ENCODE measurements around the gene COPS7B. TPM values are rescaled to one million over a fixed set of nuclear protein-coding genes. Genes with fewer than 3 reads are reported as not detected.

The COPS7B gene
- total and polyA plus RNA-seq, 2 of the 8 experiments (the other 6 are each of a cell fraction or from before 2014, with no cell fraction given) = 62.2 to 72.1 TPM

- Histone ChIP-seq H2BK20ac (ENCODE audit: low read length) (no peak overlapping the region), H2AK5ac (ENCODE audit: low read depth, low read length) (no peak overlapping the region), H3K14ac (ENCODE audit: insufficient read length) (no peak overlapping the region), H3K27me3 (replicated peaks in 1 of 4; ENCODE audit: control insufficient read depth in 3 of 4, extremely low read depth in 1 of 4, insufficient read depth in 3 of 4, low read length in 3 of 4) (no peaks in the 10 kb centered on the region), H3K4me2 (ENCODE audit: insufficient read depth in 1 of 2, low read depth in 2 of 2, low read length in 2 of 2) (no peak overlapping the region), H3K18ac (ENCODE audit: extremely low read depth, low read length) (no peak overlapping the region), H3K23ac (ENCODE audit: insufficient read length) (no peak overlapping the region), H3K36me3 (ENCODE audit: control insufficient read depth in 2 of 4, insufficient read depth in 4 of 4, low read length in 3 of 4) (peaks cover 1 to 41% (median 18%) of the 10 kb centered on the region in 4 experiments), H4K5ac (ENCODE audit: insufficient read length, low read depth, low read length) (no peak overlapping the region), H4K91ac (replicated peaks; ENCODE audit: insufficient read length, low read length) (no peak overlapping the region), H3K23me2 (ENCODE audit: low read depth, low read length) (no peaks in the 10 kb centered on the region; the same call in 1 of the 2 replicates), H3K56ac (replicated peaks; ENCODE audit: insufficient read length, low read depth, low read length) (no peak overlapping the region), H2BK12ac (ENCODE audit: low read depth, low read length) (no peak overlapping the region), H3K4me3 (ENCODE audit: extremely low read depth in 1 of 4, insufficient read depth in 2 of 4, low read depth in 3 of 4, low read length in 4 of 4) (no peak overlapping the region), H3K79me1 (ENCODE audit: low read depth, low read length) (peaks cover 6% of the 10 kb centered on the region; the same call in 1 of the 2 replicates), H3K4ac (replicated peaks; ENCODE audit: insufficient read length, low read depth, low read length) (no peak overlapping the region), H4K8ac (ENCODE audit: extremely low read depth, insufficient read depth, low read length) (no peak overlapping the region), H3K27ac (ENCODE audit: low read depth, low read length) (no peak overlapping the region), H3K9me3 (ENCODE audit: insufficient read depth in 2 of 2, low read depth in 1 of 2, low read length in 1 of 2) (no peaks in the 10 kb centered on the region), H4K20me1 (replicated peaks in 1 of 2; ENCODE audit: control insufficient read depth in 1 of 2, insufficient read depth in 2 of 2, low read length in 2 of 2) (peaks cover 3 to 6% of the 10 kb centered on the region in 2 experiments), H2BK5ac (ENCODE audit: low read depth, low read length) (no peak overlapping the region), H3K9ac (replicated peaks in 1 of 4; ENCODE audit: extremely low read depth in 1 of 4, low read depth in 3 of 4, low read length in 3 of 4) (no peak overlapping the region), H2BK120ac (replicated peaks; ENCODE audit: low read depth, low read length) (no peak overlapping the region), H3K4me1 (replicated peaks in 1 of 4; ENCODE audit: control insufficient read depth in 3 of 4, insufficient read depth in 4 of 4, low read length in 3 of 4) (no peaks in the 10 kb centered on the region), H3K79me2 (ENCODE audit: control insufficient read depth in 1 of 2, insufficient read depth in 2 of 2, low read length in 2 of 2) (peaks cover 4 to 72% of the 10 kb centered on the region in 2 experiments), H2BK15ac (ENCODE audit: low read length) (no peak overlapping the region), H2AFZ (ENCODE audit: low read length) (no peak overlapping the region)
- ChIA-PET CTCF (ENCODE audit: partially characterized antibody) (interaction anchor here (9.9 kb wide), 1 partner anchor 12 kb away, joined by 74 read pairs; no protein-coding TSS in a partner anchor), POLR2A (ENCODE audit: partially characterized antibody) (interaction anchor here (1.1 kb wide), 1 partner anchor 104 kb away, joined by 3 read pairs; no protein-coding TSS in a partner anchor)
- no peak for DNase-seq (ENCODE audit: low read depth in 1 of 2, low spot score in 2 of 2)
- WGBS, 2 experiments (ENCODE audit: extremely low coverage in 1 of 2, insufficient coverage in 1 of 2, insufficient read length in 1 of 2, insufficient replicate concordance in 2 of 2, low coverage in 1 of 2, low lambda C conversion rate in 2 of 2, missing lambda C conversion rate in 1 of 2) = 84% methylated on average over 3 of the region's 3 CpGs; no CpG with 5 or more reads in 1 of the 2 experiments
- no peak for FAIRE-seq
- TF ChIP-seq MAFK (IDR thresholded peaks at IDR 0.05; ENCODE audit: low read depth, low read length) (no peak), CHD1 (IDR thresholded peaks at IDR 0.05; ENCODE audit: low read depth, low read length) (no peak), EP300 (IDR thresholded peaks at IDR 0.05; ENCODE audit: borderline replicate concordance in 1 of 2, low read depth in 2 of 2, low read length in 2 of 2) (no peak), KDM1A (IDR thresholded peaks at IDR 0.05; ENCODE audit: borderline replicate concordance, low read length) (no peak), POLR2AphosphoS5 (IDR thresholded peaks at IDR 0.05; ENCODE audit: low read depth, low read length) (no peak), USF2 (IDR thresholded peaks at IDR 0.05; ENCODE audit: low read length) (no peak), CTBP2 (IDR thresholded peaks at IDR 0.05; ENCODE audit: borderline replicate concordance, insufficient read depth, insufficient read length, low read length) (no peak), GABPA (IDR thresholded peaks at IDR 0.05; ENCODE audit: borderline replicate concordance, insufficient read depth, low read length) (no peak), RFX5 (IDR thresholded peaks at IDR 0.05; ENCODE audit: borderline replicate concordance, low read depth, low read length) (no peak), SP4 (IDR thresholded peaks at IDR 0.05; ENCODE audit: low read length) (no peak), E2F6 (IDR thresholded peaks at IDR 0.05) (no peak)
Measured at GRCh38 chr2:231791107-231791506, 4.9 kb downstream of the COPS7B start.

Data from H1 (cell line).